HepG2 (cell line): ENCODE results near the gene RAB42. TPM values are rescaled to one million over a fixed set of nuclear protein-coding genes. Genes with fewer than 3 reads are reported as not detected.
A peak's percentile ranks its signal among the peaks of the same experiment; 100 is the strongest.

Experiments
- ARNTL ChIP-seq: sonication (generic); formaldehyde crosslinking; IDR thresholded peaks from 2 replicates; pipeline ENCODE4 v1.4.0; 2020; ENCODE audit warnings: mild to moderate bottlenecking, missing genetic modification reagents
- FOXP1 ChIP-seq, 2 experiments: fragments of 450-650 bp in 1 of 2; IDR thresholded peaks; 2 replicates each; pipeline ENCODE4 v1.6.1; 2017 to 2018; ENCODE audit warnings: antibody characterized with exemption in 1 of 2
- NFE2 ChIP-seq: sonication (generic); formaldehyde crosslinking; IDR thresholded peaks from 2 replicates; pipeline ENCODE4 v1.4.0; 2020; ENCODE audit warnings: missing genetic modification reagents
- NFYC ChIP-seq: IDR thresholded peaks from 2 replicates; pipeline ENCODE4 v1.6.1; 2016; ENCODE audit warnings: missing genetic modification reagents, missing compliant biosample characterization
- POGZ ChIP-seq: sonication (generic); formaldehyde crosslinking; IDR thresholded peaks from 2 replicates; pipeline ENCODE4 v1.4.0; 2020; ENCODE audit warnings: mild to moderate bottlenecking, missing genetic modification reagents
- PRPF4 ChIP-seq: fragments of 200-400 bp; formaldehyde crosslinking; IDR thresholded peaks from 2 replicates; pipeline ENCODE4 v1.6.1; 2016; ENCODE audit warnings: low read length, low read depth; ENCODE audit not compliant: poor library complexity, severe bottlenecking
- TEAD3 ChIP-seq: optimal IDR thresholded peaks from 2 replicates; pipeline ENCODE3; 2016; ENCODE audit warnings: borderline replicate concordance
- ZNF772 ChIP-seq: sonication (generic); formaldehyde crosslinking; IDR thresholded peaks from 2 replicates; pipeline ENCODE4 v1.5.0; 2020; ENCODE audit warnings: mild to moderate bottlenecking, missing genetic modification reagents
- ZNF850 ChIP-seq: sonication (generic); formaldehyde crosslinking; conservative IDR thresholded peaks from 2 replicates; pipeline ENCODE4 v1.9.0; 2021; ENCODE audit warnings: mild to moderate bottlenecking, missing genetic modification reagents
- ZSCAN9 ChIP-seq: IDR thresholded peaks from 2 replicates; pipeline ENCODE4 v1.6.1; 2016; ENCODE audit warnings: borderline replicate concordance
- polyA plus RNA-seq, 8 experiments: library from polyadenylated mRNA; depleted of rRNA in 3 of 8; stranded (reverse) in 7 of 8; unstranded in 1 of 8; fragments of >200 nt; fragmentation: Illumina TruSeq in 4 of 8; extraction: Trizol in 4 of 8; gene quantifications; 2 replicates each; pipeline versions ENCODE4 v1.2.1 to v1.2.3, GENCODE V29; 2011 to 2016; ENCODE audit warnings: low read depth in 4 of 8, missing spikeins in 1 of 8, mixed read lengths in 1 of 8; ENCODE audit not compliant: insufficient read depth in 1 of 8
- total RNA-seq, 5 experiments: library from RNA; depleted of rRNA; stranded (reverse); fragments of >200 nt; fragmentation: Illumina TruSeq; extraction: Trizol; gene quantifications; 2 replicates each; pipeline ENCODE4 v1.2.3, GENCODE V29; 2016; ENCODE audit warnings: low read depth in 1 of 5
- TF ChIP-seq, protein P1 (sequence below): IDR thresholded peaks from 2 replicates; pipeline ENCODE4 v1.6.1; 2016; ENCODE audit warnings: low read depth
- TF ChIP-seq, protein P2 (sequence below): sonication (generic); formaldehyde crosslinking; IDR thresholded peaks from 2 replicates; pipeline ENCODE4 v1.5.0; 2020; ENCODE audit warnings: missing genetic modification reagents
- TF ChIP-seq, protein P3 (sequence below): sonication (generic); formaldehyde crosslinking; IDR thresholded peaks from 2 replicates; pipeline ENCODE4 v1.4.0; 2020; ENCODE audit warnings: missing genetic modification reagents, borderline replicate concordance
- TF ChIP-seq, protein P4 (sequence below): sonication (generic); formaldehyde crosslinking; IDR thresholded peaks from 2 replicates; pipeline ENCODE4 v1.5.0; 2020; ENCODE audit warnings: missing genetic modification reagents

The RAB42 gene
- total and polyA plus RNA-seq, 2 of the 13 experiments (the other 11 are each of a cell fraction or from before 2014, with no cell fraction given): 10.4 to 166 TPM

DNA sequence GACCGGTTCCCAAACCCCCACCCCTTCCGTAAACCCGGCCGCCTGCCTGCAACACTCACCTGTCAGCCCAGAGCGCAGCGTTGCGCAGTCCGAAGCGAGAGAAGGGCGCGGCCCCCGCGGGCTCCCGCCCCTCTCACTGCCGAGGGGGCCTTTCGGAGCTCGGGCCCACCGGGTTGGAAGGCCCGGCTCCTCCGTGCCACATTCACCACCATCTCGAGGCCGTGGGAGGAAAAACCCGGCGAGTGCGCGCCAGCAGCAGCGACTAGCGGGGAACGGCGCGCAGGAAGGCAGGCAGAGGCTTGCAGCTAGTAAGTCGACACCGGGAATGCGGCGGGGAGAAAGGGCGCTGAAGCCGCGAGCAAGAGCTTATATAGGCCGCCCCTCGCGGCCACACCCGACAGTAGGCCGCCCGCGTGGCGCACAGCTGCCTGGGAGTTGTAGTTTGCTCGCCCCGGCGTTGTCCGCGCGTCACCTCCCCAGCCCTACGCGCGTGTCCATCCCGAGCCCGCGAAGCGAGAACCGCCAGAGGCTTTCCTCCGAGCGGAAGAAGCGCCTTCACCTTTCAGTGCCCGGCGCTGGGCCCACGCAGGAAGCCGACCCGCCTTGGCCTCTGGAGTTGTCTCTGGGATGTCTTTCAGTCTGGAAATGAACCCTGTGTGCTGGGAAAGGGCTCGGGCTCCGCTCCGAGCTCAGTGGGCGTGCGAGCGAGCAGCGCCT, 10.4 kb upstream of the RAB42 start (continued):
- TF ChIP-seq, protein P1, sequence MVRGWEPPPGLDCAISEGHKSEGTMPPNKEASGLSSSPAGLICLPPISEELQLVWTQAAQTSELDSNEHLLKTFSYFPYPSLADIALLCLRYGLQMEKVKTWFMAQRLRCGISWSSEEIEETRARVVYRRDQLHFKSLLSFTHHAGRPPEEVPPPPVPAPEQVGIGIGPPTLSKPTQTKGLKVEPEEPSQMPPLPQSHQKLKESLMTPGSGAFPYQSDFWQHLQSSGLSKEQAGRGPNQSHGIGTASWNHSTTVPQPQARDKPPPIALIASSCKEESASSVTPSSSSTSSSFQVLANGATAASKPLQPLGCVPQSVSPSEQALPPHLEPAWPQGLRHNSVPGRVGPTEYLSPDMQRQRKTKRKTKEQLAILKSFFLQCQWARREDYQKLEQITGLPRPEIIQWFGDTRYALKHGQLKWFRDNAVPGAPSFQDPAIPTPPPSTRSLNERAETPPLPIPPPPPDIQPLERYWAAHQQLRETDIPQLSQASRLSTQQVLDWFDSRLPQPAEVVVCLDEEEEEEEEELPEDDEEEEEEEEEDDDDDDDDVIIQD (CRISPR knock-in tag): no peak; the same call in 1 of the 2 replicates
- no peak for TF ChIP-seq FOXP1 (IDR thresholded peaks at IDR 0.05)
- TF ChIP-seq FOXP1 (CRISPR knock-in tag; IDR thresholded peaks at IDR 0.05): no peak; the same call in 1 of the 2 replicates
- peak; percentile 92 for TF ChIP-seq ZSCAN9 (CRISPR knock-in tag)
- peak; percentile 65 for TF ChIP-seq POGZ
- peak; percentile 59 for TF ChIP-seq TEAD3
- TF ChIP-seq, protein P2, sequence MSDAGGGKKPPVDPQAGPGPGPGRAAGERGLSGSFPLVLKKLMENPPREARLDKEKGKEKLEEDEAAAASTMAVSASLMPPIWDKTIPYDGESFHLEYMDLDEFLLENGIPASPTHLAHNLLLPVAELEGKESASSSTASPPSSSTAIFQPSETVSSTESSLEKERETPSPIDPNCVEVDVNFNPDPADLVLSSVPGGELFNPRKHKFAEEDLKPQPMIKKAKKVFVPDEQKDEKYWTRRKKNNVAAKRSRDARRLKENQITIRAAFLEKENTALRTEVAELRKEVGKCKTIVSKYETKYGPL (CRISPR knock-in tag): no peak
- TF ChIP-seq PRPF4: no peak
- TF ChIP-seq, protein P3, sequence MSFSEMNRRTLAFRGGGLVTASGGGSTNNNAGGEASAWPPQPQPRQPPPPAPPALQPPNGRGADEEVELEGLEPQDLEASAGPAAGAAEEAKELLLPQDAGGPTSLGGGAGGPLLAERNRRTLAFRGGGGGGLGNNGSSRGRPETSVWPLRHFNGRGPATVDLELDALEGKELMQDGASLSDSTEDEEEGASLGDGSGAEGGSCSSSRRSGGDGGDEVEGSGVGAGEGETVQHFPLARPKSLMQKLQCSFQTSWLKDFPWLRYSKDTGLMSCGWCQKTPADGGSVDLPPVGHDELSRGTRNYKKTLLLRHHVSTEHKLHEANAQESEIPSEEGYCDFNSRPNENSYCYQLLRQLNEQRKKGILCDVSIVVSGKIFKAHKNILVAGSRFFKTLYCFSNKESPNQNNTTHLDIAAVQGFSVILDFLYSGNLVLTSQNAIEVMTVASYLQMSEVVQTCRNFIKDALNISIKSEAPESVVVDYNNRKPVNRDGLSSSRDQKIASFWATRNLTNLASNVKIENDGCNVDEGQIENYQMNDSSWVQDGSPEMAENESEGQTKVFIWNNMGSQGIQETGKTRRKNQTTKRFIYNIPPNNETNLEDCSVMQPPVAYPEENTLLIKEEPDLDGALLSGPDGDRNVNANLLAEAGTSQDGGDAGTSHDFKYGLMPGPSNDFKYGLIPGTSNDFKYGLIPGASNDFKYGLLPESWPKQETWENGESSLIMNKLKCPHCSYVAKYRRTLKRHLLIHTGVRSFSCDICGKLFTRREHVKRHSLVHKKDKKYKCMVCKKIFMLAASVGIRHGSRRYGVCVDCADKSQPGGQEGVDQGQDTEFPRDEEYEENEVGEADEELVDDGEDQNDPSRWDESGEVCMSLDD (CRISPR knock-in tag): no peak
- TF ChIP-seq NFE2 (CRISPR knock-in tag): 0 out of 2 replicates have a peak, but pooled peaks have one; percentile 10
- peak; percentile 76 for TF ChIP-seq ZNF772 (CRISPR knock-in tag)
- TF ChIP-seq ZNF850: no peak
- TF ChIP-seq, protein P4, sequence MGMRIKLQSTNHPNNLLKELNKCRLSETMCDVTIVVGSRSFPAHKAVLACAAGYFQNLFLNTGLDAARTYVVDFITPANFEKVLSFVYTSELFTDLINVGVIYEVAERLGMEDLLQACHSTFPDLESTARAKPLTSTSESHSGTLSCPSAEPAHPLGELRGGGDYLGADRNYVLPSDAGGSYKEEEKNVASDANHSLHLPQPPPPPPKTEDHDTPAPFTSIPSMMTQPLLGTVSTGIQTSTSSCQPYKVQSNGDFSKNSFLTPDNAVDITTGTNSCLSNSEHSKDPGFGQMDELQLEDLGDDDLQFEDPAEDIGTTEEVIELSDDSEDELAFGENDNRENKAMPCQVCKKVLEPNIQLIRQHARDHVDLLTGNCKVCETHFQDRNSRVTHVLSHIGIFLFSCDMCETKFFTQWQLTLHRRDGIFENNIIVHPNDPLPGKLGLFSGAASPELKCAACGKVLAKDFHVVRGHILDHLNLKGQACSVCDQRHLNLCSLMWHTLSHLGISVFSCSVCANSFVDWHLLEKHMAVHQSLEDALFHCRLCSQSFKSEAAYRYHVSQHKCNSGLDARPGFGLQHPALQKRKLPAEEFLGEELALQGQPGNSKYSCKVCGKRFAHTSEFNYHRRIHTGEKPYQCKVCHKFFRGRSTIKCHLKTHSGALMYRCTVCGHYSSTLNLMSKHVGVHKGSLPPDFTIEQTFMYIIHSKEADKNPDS: peak; percentile 75; the same call in 1 of the 2 replicates
- peak; percentile 58; the same call in 1 of the 2 replicates for TF ChIP-seq NFYC (CRISPR knock-in tag)
- TF ChIP-seq ARNTL (CRISPR knock-in tag): peak; percentile 52; the same call in 1 of the 2 replicates
